Gastrocnemius medialis (tissue), 4 donors: ENCODE data around the gene RPA1. TPM values are rescaled to one million over a fixed set of nuclear protein-coding genes. Genes with fewer than 3 reads are reported as not detected.
A peak's percentile ranks its signal among the peaks of the same experiment; 100 is the strongest.

Experiments
- ATAC-seq, 2 donors: fragments of 150-250 bp; one replicate each; pipeline ENCODE4 v1.9.1; 2016
- DNase-seq, 2 donors: peaks; one replicate each; pipeline ENCODE4 v3.0.0-alpha.2; 2019
- H3K27ac ChIP-seq, 4 donors: fragments of 200-600 bp; sonication (generic); 1 replicate in 1 of 4; 2 replicates in 3 of 4; pipeline ENCODE4 v1.5.1; 2016 to 2018; ENCODE audit warnings: mild to moderate bottlenecking in 2 of 4, moderate library complexity in 1 of 4
- H3K27me3 ChIP-seq, 3 donors: fragments of 200-600 bp; sonication (generic) in 2 of 3; 1 replicate in 1 of 3; 2 replicates in 2 of 3; pipeline versions ENCODE4 v1.5.1 to v1.6.0; 2016 to 2019; ENCODE audit warnings: mild to moderate bottlenecking in 1 of 3, moderate library complexity in 1 of 3
- H3K36me3 ChIP-seq, 2 donors: fragments of 200-600 bp; sonication (generic) in 1 of 2; one replicate each; pipeline ENCODE4 v1.5.1; 2017 to 2018
- H3K4me1 ChIP-seq, 2 donors: fragments of 200-600 bp; sonication (generic) in 1 of 2; one replicate each; pipeline ENCODE4 v1.5.1; 2016 to 2017; ENCODE audit warnings: mild to moderate bottlenecking in 2 of 2
- H3K4me3 ChIP-seq, 4 donors: fragments of 200-600 bp; sonication (generic) in 3 of 4; 1 replicate in 1 of 4; 2 replicates in 3 of 4; pipeline ENCODE4 v1.5.1; 2016 to 2019; ENCODE audit warnings: mild to moderate bottlenecking in 2 of 4
- H3K9me3 ChIP-seq, 3 donors: fragments of 200-600 bp; sonication (generic) in 2 of 3; 1 replicate in 1 of 3; 2 replicates in 2 of 3; pipeline ENCODE4 v1.5.1; 2016 to 2019
- CTCF ChIP-seq, 5 experiments: fragments of 450-650 bp in 3 of 5; fragments of 200-600 bp in 2 of 5; sonication (generic) in 2 of 5; IDR thresholded peaks in 4 of 5; conservative IDR thresholded peaks in 1 of 5; 1 replicate in 4 of 5; 2 replicates in 1 of 5; pipeline ENCODE4 v1.5.1; 2016 to 2019; ENCODE audit warnings: antibody characterized with exemption in 5 of 5, mild to moderate bottlenecking in 3 of 5, moderate library complexity in 3 of 5
- POLR2A ChIP-seq, 2 donors: fragments of 450-650 bp; IDR thresholded peaks; one replicate each; pipeline ENCODE4 v1.6.1; 2017; ENCODE audit warnings: antibody characterized with exemption in 2 of 2, mild to moderate bottlenecking in 2 of 2, moderate library complexity in 2 of 2
- in situ Hi-C, 4 donors: fragments of 200-750 bp; cut with MboI; loops; one replicate each; pipeline versions ENCODE4 v1.15.0 to v1.8.0; 2017; ENCODE audit warnings: low sequenced_read_pairs in 4 of 4
- intact Hi-C: fragments of 100-400 bp; cut with DNase I; formaldehyde crosslinking; loops from one replicate; pipeline ENCODE4 v1.15.1; 2023; ENCODE audit warnings: low total_unique reads
- total RNA-seq, 4 donors: library from RNA; depleted of rRNA; stranded (reverse); fragments of >200 nt; gene quantifications; one replicate each; pipeline versions ENCODE4 v1.1.0 to v1.2.3, GENCODE V29; 2016

Gene RPA1
- total RNA-seq, 4 donors from 2014 or later = 26.5 to 46.8 (median 34.9) TPM

- H3K36me3 ChIP-seq = peaks cover 0 to 29% of the 10 kb centered on the region in 2 donors
- intact Hi-C loops = loop anchor here (5.0 kb wide), 1 partner anchor 42 kb away; no protein-coding TSS in a partner anchor
These were observed 601 bp upstream of the RPA1 start for GRCh38 chr17:1829216-1829591.

GRCh38 chr17:1830288-1830687 lies 483 bp downstream of the RPA1 start:
- peaks cover 13 to 15% of the 10 kb centered on the region in 2 donors for H3K4me1 ChIP-seq
- intact Hi-C loops = no loop called here
- no peaks in the 10 kb centered on the region for H3K9me3 ChIP-seq
- peak overlapping the region; percentile 82 to 93 (median 92) for H3K4me3 ChIP-seq
- in situ Hi-C loops = no loop called here
- no peaks in the 10 kb centered on the region for H3K27me3 ChIP-seq
- H3K36me3 ChIP-seq = peaks cover 0 to 20% of the 10 kb centered on the region in 2 donors
- no peak for ATAC-seq
- H3K27ac ChIP-seq = peak overlapping the region; percentile 95 to 98 (median 96)
- no peak for TF ChIP-seq POLR2A (IDR thresholded peaks at IDR 0.05)
- TF ChIP-seq CTCF (IDR thresholded peaks at IDR 0.05 in 4 of 5, conservative IDR thresholded peaks at IDR 0.05 in 1 of 5) = no peak
- no peak for DNase-seq

More at GRCh38 chr17:1829216-1829591, 601 bp upstream of the RPA1 start:
- peak overlapping the region; percentile 95 to 98 (median 96) for H3K27ac ChIP-seq
- H3K27me3 ChIP-seq = no peaks in the 10 kb centered on the region
- H3K4me3 ChIP-seq = peak overlapping the region; percentile 82 to 93 (median 92)
- peak; percentile 46 to 81 for DNase-seq
- peak; percentile 77 to 78 for ATAC-seq
- in situ Hi-C loops = no loop called here
- no peaks in the 10 kb centered on the region for H3K9me3 ChIP-seq
- TF ChIP-seq CTCF (IDR thresholded peaks at IDR 0.05 in 4 of 5, conservative IDR thresholded peaks at IDR 0.05 in 1 of 5) (no peak), POLR2A (IDR thresholded peaks at IDR 0.05) (no peak)
- H3K4me1 ChIP-seq = peaks cover 13 to 15% of the 10 kb centered on the region in 2 donors

- no peak for ATAC-seq
- DNase-seq = no peak
- Histone ChIP-seq H3K4me3 (no peak overlapping the region), H3K36me3 (no peaks in the 10 kb centered on the region), H3K9me3 (no peaks in the 10 kb centered on the region), H3K27ac (peak overlapping the region; percentile 51 to 60 (median 56)), H3K4me1 (peaks cover 7 to 9% of the 10 kb centered on the region in 2 donors), H3K27me3 (no peaks in the 10 kb centered on the region)
- TF ChIP-seq CTCF (IDR thresholded peaks at IDR 0.05 in 4 of 5, conservative IDR thresholded peaks at IDR 0.05 in 1 of 5) (no peak), POLR2A (IDR thresholded peaks at IDR 0.05) (no peak)
- in situ Hi-C loops (no loop called here), intact Hi-C loops (no loop called here)
These were observed 4.8 kb downstream of the RPA1 start for GRCh38 chr17:1834380-1835149.

GRCh38 chr17:1839516-1839915 lies 9.7 kb downstream of the RPA1 start:
- H3K4me1 ChIP-seq = peaks cover 8 to 10% of the 10 kb centered on the region in 2 donors
- peak overlapping the region in 2 of 4 donors; percentile 15 to 30 for H3K27ac ChIP-seq
- peaks cover 0 to 14% of the 10 kb centered on the region in 2 donors for H3K36me3 ChIP-seq
- no peak for TF ChIP-seq CTCF (IDR thresholded peaks at IDR 0.05 in 4 of 5, conservative IDR thresholded peaks at IDR 0.05 in 1 of 5)
- TF ChIP-seq POLR2A (IDR thresholded peaks at IDR 0.05) = no peak
- H3K9me3 ChIP-seq = no peaks in the 10 kb centered on the region
- DNase-seq (no peak), ATAC-seq (peak; percentile 49 to 67)
- no peak overlapping the region for H3K4me3 ChIP-seq
- in situ Hi-C loops (no loop called here), intact Hi-C loops (no loop called here)
- H3K27me3 ChIP-seq = no peaks in the 10 kb centered on the region
